ENCODE results near the gene TH. TPM values are rescaled to one million over a fixed set of nuclear protein-coding genes. Genes with fewer than 3 reads are reported as not detected.

TH gene
- total RNA-seq, 1 donor from 2014 or later, result not detected

GRCh38 chr11:2130881-2131352, 40.7 kb downstream of the TH start:
- no peak for TF ChIP-seq CTCF (IDR thresholded peaks at IDR 0.05)
- Histone ChIP-seq H3K36me3 (no peaks in the 10 kb centered on the region), H3K4me1 (no peaks in the 10 kb centered on the region), H3K27me3 (peaks cover 26% of the 10 kb centered on the region), H3K9me3 (no peaks in the 10 kb centered on the region), H3K4me3 (no peak overlapping the region), H3K27ac (no peak overlapping the region)
- intact Hi-C loops (cut with DNase I), result no loop called here
- ATAC-seq, result no peak
- no peak for DNase-seq

- Histone ChIP-seq H3K36me3 (no peaks in the 10 kb centered on the region), H3K27ac (no peak overlapping the region), H3K4me3 (no peak overlapping the region), H3K27me3 (peaks cover 16% of the 10 kb centered on the region), H3K9me3 (no peaks in the 10 kb centered on the region), H3K4me1 (no peaks in the 10 kb centered on the region)
- ATAC-seq, result no peak
- no peak for TF ChIP-seq CTCF (IDR thresholded peaks at IDR 0.05)
- no peak for DNase-seq
- intact Hi-C loops (cut with DNase I), result no loop called here
Measured at GRCh38 chr11:2129699-2130366, 41.8 kb downstream of the TH start.

- Histone ChIP-seq H3K4me1 (no peaks in the 10 kb centered on the region), H3K36me3 (no peaks in the 10 kb centered on the region), H3K27me3 (peaks cover 11% of the 10 kb centered on the region), H3K4me3 (no peak overlapping the region), H3K27ac (no peak overlapping the region), H3K9me3 (no peaks in the 10 kb centered on the region)
- TF ChIP-seq CTCF (IDR thresholded peaks at IDR 0.05), result no peak
- ATAC-seq (no peak), DNase-seq (no peak)
- intact Hi-C loops (cut with DNase I), result no loop called here
Measured at GRCh38 chr11:2129308-2129698, 42.3 kb downstream of the TH start.

- Histone ChIP-seq H3K9me3 (no peaks in the 10 kb centered on the region), H3K27ac (no peak overlapping the region), H3K4me3 (no peak overlapping the region), H3K4me1 (no peaks in the 10 kb centered on the region), H3K36me3 (no peaks in the 10 kb centered on the region), H3K27me3 (peaks cover 5% of the 10 kb centered on the region)
- no peak for TF ChIP-seq CTCF (IDR thresholded peaks at IDR 0.05)
- ATAC-seq, result no peak
- no peak for DNase-seq
- intact Hi-C loops (cut with DNase I), result no loop called here
Measured at GRCh38 chr11:2128511-2129307, 42.9 kb downstream of the TH start.

GRCh38 chr11:2128130-2128510, 43.5 kb downstream of the TH start:
- Histone ChIP-seq H3K4me3 (no peak overlapping the region), H3K27ac (no peak overlapping the region), H3K27me3 (no peaks in the 10 kb centered on the region), H3K9me3 (no peaks in the 10 kb centered on the region), H3K4me1 (no peaks in the 10 kb centered on the region), H3K36me3 (no peaks in the 10 kb centered on the region)
- intact Hi-C loops (cut with DNase I), result no loop called here
- DNase-seq (no peak), ATAC-seq (no peak)
- no peak for TF ChIP-seq CTCF (IDR thresholded peaks at IDR 0.05)

Data from upper lobe of right lung (tissue), 1 donor.